Gastrocnemius medialis (tissue), 4 donors: ENCODE measurements around the gene CTBP1. TPM values are rescaled to one million over a fixed set of nuclear protein-coding genes. Genes with fewer than 3 reads are reported as not detected.

Source experiments
- ATAC-seq, 2 donors: fragments of 150-250 bp; one replicate each; pipeline ENCODE4 v1.9.1; 2016
- DNase-seq, 2 donors: peaks; one replicate each; pipeline ENCODE4 v3.0.0-alpha.2; 2019
- H3K27ac ChIP-seq, 4 donors: fragments of 200-600 bp; sonication (generic); 1 replicate in 1 of 4; 2 replicates in 3 of 4; pipeline ENCODE4 v1.5.1; 2016 to 2018; ENCODE audit warnings: mild to moderate bottlenecking in 2 of 4, moderate library complexity in 1 of 4
- H3K27me3 ChIP-seq, 3 donors: fragments of 200-600 bp; sonication (generic) in 2 of 3; 1 replicate in 1 of 3; 2 replicates in 2 of 3; pipeline versions ENCODE4 v1.5.1 to v1.6.0; 2016 to 2019; ENCODE audit warnings: mild to moderate bottlenecking in 1 of 3, moderate library complexity in 1 of 3
- H3K36me3 ChIP-seq, 2 donors: fragments of 200-600 bp; sonication (generic) in 1 of 2; one replicate each; pipeline ENCODE4 v1.5.1; 2017 to 2018
- H3K4me1 ChIP-seq, 2 donors: fragments of 200-600 bp; sonication (generic) in 1 of 2; one replicate each; pipeline ENCODE4 v1.5.1; 2016 to 2017; ENCODE audit warnings: mild to moderate bottlenecking in 2 of 2
- H3K4me3 ChIP-seq, 4 donors: fragments of 200-600 bp; sonication (generic) in 3 of 4; 1 replicate in 1 of 4; 2 replicates in 3 of 4; pipeline ENCODE4 v1.5.1; 2016 to 2019; ENCODE audit warnings: mild to moderate bottlenecking in 2 of 4
- H3K9me3 ChIP-seq, 3 donors: fragments of 200-600 bp; sonication (generic) in 2 of 3; 1 replicate in 1 of 3; 2 replicates in 2 of 3; pipeline ENCODE4 v1.5.1; 2016 to 2019
- POLR2A ChIP-seq, 2 donors: fragments of 450-650 bp; IDR thresholded peaks; one replicate each; pipeline ENCODE4 v1.6.1; 2017; ENCODE audit warnings: antibody characterized with exemption in 2 of 2, mild to moderate bottlenecking in 2 of 2, moderate library complexity in 2 of 2
- in situ Hi-C, 4 donors: fragments of 200-750 bp; cut with MboI; loops; one replicate each; pipeline versions ENCODE4 v1.15.0 to v1.8.0; 2017; ENCODE audit warnings: low sequenced_read_pairs in 4 of 4
- intact Hi-C: fragments of 100-400 bp; cut with DNase I; formaldehyde crosslinking; loops from one replicate; pipeline ENCODE4 v1.15.1; 2023; ENCODE audit warnings: low total_unique reads
- total RNA-seq, 4 donors: library from RNA; depleted of rRNA; stranded (reverse); fragments of >200 nt; gene quantifications; one replicate each; pipeline versions ENCODE4 v1.1.0 to v1.2.3, GENCODE V29; 2016
- TF ChIP-seq, protein P1 (sequence below), 5 experiments: fragments of 450-650 bp in 3 of 5; fragments of 200-600 bp in 2 of 5; sonication (generic) in 2 of 5; IDR thresholded peaks in 4 of 5; conservative IDR thresholded peaks in 1 of 5; 1 replicate in 4 of 5; 2 replicates in 1 of 5; pipeline ENCODE4 v1.5.1; 2016 to 2019; ENCODE audit warnings: antibody characterized with exemption in 5 of 5, mild to moderate bottlenecking in 3 of 5, moderate library complexity in 3 of 5

CTBP1 gene
- total RNA-seq, 4 donors from 2014 or later: 126 to 224 (median 169) TPM

DNA sequence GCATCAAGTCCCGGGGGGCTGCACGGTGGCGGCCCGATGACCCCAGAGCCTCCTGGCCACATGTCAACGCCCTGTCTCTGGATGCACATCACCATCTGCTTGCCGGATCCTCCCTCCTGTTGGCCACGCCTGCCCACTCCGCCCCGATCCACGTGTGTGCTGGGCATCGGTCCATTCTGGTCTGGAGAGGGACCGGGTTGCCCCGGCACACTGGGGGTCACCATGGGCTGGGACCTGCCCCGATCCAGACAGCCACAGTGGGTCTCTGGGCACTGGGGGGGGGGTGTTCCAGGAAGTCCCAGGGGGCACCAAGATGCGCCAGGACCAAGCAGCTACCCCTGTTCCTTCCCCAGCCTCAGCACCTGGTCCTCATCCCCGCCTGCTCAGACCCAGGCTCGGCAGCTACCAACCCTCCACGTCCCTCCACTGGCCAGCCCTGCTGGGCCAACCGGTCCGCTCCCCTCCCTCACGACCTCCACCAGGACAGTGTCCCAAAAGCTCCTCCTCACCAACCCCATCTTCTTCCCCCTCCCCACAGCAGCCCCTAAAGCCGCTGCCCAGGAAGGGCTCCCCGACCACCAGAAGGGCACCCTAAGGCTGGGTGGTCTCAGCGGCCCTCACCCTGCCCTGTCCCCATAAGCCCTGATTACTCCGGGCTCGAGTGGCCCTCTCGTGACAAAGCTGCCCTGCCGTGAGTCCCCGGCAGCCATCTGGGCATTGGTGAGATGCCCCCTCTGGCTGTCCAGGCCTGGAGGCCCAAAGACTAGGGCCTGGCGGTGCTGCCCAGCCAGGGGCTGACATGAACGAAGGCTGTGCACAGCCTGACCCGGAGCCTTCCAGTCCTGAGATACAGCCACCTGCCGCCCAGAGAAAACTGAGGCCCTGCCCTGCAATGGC is 4.6 kb downstream of the CTBP1 start:
- H3K27ac ChIP-seq: peak overlapping the region in 1 of 4 donors; percentile 99
- no peak overlapping the region for H3K4me3 ChIP-seq
- peak in 1 of 2 donors; percentile 39 for DNase-seq
- intact Hi-C loops: no loop called here
- H3K27me3 ChIP-seq: no peaks in the 10 kb centered on the region
- in situ Hi-C loops: no loop called here
- H3K36me3 ChIP-seq: peaks cover 0 to 6% of the 10 kb centered on the region in 2 donors
- no peak for ATAC-seq
- H3K9me3 ChIP-seq: no peaks in the 10 kb centered on the region
- TF ChIP-seq POLR2A (IDR thresholded peaks at IDR 0.05): no peak
- TF ChIP-seq, protein P1, sequence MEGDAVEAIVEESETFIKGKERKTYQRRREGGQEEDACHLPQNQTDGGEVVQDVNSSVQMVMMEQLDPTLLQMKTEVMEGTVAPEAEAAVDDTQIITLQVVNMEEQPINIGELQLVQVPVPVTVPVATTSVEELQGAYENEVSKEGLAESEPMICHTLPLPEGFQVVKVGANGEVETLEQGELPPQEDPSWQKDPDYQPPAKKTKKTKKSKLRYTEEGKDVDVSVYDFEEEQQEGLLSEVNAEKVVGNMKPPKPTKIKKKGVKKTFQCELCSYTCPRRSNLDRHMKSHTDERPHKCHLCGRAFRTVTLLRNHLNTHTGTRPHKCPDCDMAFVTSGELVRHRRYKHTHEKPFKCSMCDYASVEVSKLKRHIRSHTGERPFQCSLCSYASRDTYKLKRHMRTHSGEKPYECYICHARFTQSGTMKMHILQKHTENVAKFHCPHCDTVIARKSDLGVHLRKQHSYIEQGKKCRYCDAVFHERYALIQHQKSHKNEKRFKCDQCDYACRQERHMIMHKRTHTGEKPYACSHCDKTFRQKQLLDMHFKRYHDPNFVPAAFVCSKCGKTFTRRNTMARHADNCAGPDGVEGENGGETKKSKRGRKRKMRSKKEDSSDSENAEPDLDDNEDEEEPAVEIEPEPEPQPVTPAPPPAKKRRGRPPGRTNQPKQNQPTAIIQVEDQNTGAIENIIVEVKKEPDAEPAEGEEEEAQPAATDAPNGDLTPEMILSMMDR (IDR thresholded peaks at IDR 0.05 in 4 of 5, conservative IDR thresholded peaks at IDR 0.05 in 1 of 5): no peak
- H3K4me1 ChIP-seq: peaks cover 52 to 64% of the 10 kb centered on the region in 2 donors

- DNase-seq: no peak
- no peak overlapping the region for H3K27ac ChIP-seq
- H3K4me3 ChIP-seq: no peak overlapping the region
- no peak for TF ChIP-seq POLR2A (IDR thresholded peaks at IDR 0.05)
- TF ChIP-seq, protein P1 (IDR thresholded peaks at IDR 0.05 in 4 of 5, conservative IDR thresholded peaks at IDR 0.05 in 1 of 5): peak in 1 of 5 experiments; percentile 10
- intact Hi-C loops: no loop called here
- peaks cover 0 to 6% of the 10 kb centered on the region in 2 donors for H3K36me3 ChIP-seq
- peaks cover 52 to 72% of the 10 kb centered on the region in 2 donors for H3K4me1 ChIP-seq
- no peaks in the 10 kb centered on the region for H3K9me3 ChIP-seq
- no peak for ATAC-seq
- H3K27me3 ChIP-seq: no peaks in the 10 kb centered on the region
- in situ Hi-C loops: no loop called here
Observed at GRCh38 chr4:1243451-1244080, 5.4 kb downstream of the CTBP1 start.

GRCh38 chr4:1242506-1243450 is 6.2 kb downstream of the CTBP1 start:
- Histone ChIP-seq H3K4me3 (no peak overlapping the region), H3K27ac (no peak overlapping the region), H3K27me3 (no peaks in the 10 kb centered on the region), H3K36me3 (peaks cover 0 to 7% of the 10 kb centered on the region in 2 donors), H3K4me1 (peaks cover 52 to 74% of the 10 kb centered on the region in 2 donors), H3K9me3 (no peaks in the 10 kb centered on the region)
- peak in 1 of 2 donors; percentile 7 for DNase-seq
- intact Hi-C loops (no loop called here), in situ Hi-C loops (no loop called here)
- ATAC-seq: no peak
- TF ChIP-seq, protein P1 (IDR thresholded peaks at IDR 0.05 in 4 of 5, conservative IDR thresholded peaks at IDR 0.05 in 1 of 5): no peak
- TF ChIP-seq POLR2A (IDR thresholded peaks at IDR 0.05): no peak

- H3K27me3 ChIP-seq: no peaks in the 10 kb centered on the region
- intact Hi-C loops: no loop called here
- peaks cover 48 to 67% of the 10 kb centered on the region in 2 donors for H3K4me1 ChIP-seq
- TF ChIP-seq, protein P1 (IDR thresholded peaks at IDR 0.05 in 4 of 5, conservative IDR thresholded peaks at IDR 0.05 in 1 of 5): no peak
- TF ChIP-seq POLR2A (IDR thresholded peaks at IDR 0.05): no peak
- no peak overlapping the region for H3K27ac ChIP-seq
- ATAC-seq (no peak), DNase-seq (peak; percentile 1 to 10)
- peaks cover 0 to 14% of the 10 kb centered on the region in 2 donors for H3K36me3 ChIP-seq
- no peaks in the 10 kb centered on the region for H3K9me3 ChIP-seq
- in situ Hi-C loops: no loop called here
- H3K4me3 ChIP-seq: no peak overlapping the region
Observed at GRCh38 chr4:1241936-1242505, 6.9 kb downstream of the CTBP1 start.
